Activated T-cell treated with anti-CD3 and anti-CD28 coated beads, Interleukin-2, amount 50 U/mL, for 48 hours (primary cell): Measurements from ENCODE around the gene SHBG.
A peak's percentile ranks its signal among the peaks of the same experiment; 100 is the strongest.
"Not testable (repeated sequence)": the region's sequence is repeated elsewhere in the genome, so short reads cannot be mapped to it uniquely, and the experiment has no call there.

ENCODE experiments used
- DNase-seq, 2 experiments: peaks; one replicate each; pipeline ENCODE4 v3.0.0-alpha.2; 2020

SHBG gene

GRCh38 chr17:7629939-7630571 lies at the start of gene SHBG:
Gene SHBG (plus strand): TSS chr17:7630135. CDS start chr17:7630173, 38 bp downstream.
- DNase-seq: no peak

- peak in 1 of 2 experiments; percentile 24 for DNase-seq
Observed at GRCh38 chr17:7580604-7581575, 49.0 kb upstream of the SHBG start.

- peak in 1 of 2 experiments; percentile 30 for DNase-seq
Observed at GRCh38 chr17:7582396-7583252, 47.3 kb upstream of the SHBG start.

GRCh38 chr17:7583253-7584109 lies 46.5 kb upstream of the SHBG start, which contains the start of gene MPDU1:
Gene MPDU1 (plus strand): TSS chr17:7583852. CDS start chr17:7583863, 11 bp downstream.
- peak; percentile 96 to 98 for DNase-seq

- no peak for DNase-seq
Observed at GRCh38 chr17:7586673-7587419, 43.1 kb upstream of the SHBG start.

GRCh38 chr17:7587420-7588151 lies 42.3 kb upstream of the SHBG start:
- no peak for DNase-seq

- no peak for DNase-seq
Observed at GRCh38 chr17:7588553-7589203, 41.3 kb upstream of the SHBG start.

- DNase-seq: peak; percentile 80 to 81
Observed at GRCh38 chr17:7589204-7589868, 40.6 kb upstream of the SHBG start.

- DNase-seq: no peak
Observed at GRCh38 chr17:7589891-7590691, 39.8 kb upstream of the SHBG start, which contains the start of gene SOX15. Gene SOX15 (minus strand): TSS chr17:7590094. CDS start chr17:7589676, 418 bp downstream.

- no peak for DNase-seq
Observed at GRCh38 chr17:7590743-7591142, 39.2 kb upstream of the SHBG start.

GRCh38 chr17:7591596-7591995 lies 38.3 kb upstream of the SHBG start:
- no peak for DNase-seq

- DNase-seq: no peak
Observed at GRCh38 chr17:7592422-7593021, 37.4 kb upstream of the SHBG start.

GRCh38 chr17:7593296-7593695 lies 36.6 kb upstream of the SHBG start:
- peak in 1 of 2 experiments; percentile 19 for DNase-seq

- DNase-seq: not testable (repeated sequence)
Observed at GRCh38 chr17:7597561-7597960, 32.4 kb upstream of the SHBG start.

GRCh38 chr17:7606280-7606679 lies 23.7 kb upstream of the SHBG start:
- DNase-seq: no peak

- DNase-seq: no peak
Observed at GRCh38 chr17:7610641-7611040, 19.3 kb upstream of the SHBG start.

- no peak for DNase-seq
Observed at GRCh38 chr17:7611635-7612293, 18.2 kb upstream of the SHBG start.
